ENCODE data around the gene BSND.

The BSND gene

DNA sequence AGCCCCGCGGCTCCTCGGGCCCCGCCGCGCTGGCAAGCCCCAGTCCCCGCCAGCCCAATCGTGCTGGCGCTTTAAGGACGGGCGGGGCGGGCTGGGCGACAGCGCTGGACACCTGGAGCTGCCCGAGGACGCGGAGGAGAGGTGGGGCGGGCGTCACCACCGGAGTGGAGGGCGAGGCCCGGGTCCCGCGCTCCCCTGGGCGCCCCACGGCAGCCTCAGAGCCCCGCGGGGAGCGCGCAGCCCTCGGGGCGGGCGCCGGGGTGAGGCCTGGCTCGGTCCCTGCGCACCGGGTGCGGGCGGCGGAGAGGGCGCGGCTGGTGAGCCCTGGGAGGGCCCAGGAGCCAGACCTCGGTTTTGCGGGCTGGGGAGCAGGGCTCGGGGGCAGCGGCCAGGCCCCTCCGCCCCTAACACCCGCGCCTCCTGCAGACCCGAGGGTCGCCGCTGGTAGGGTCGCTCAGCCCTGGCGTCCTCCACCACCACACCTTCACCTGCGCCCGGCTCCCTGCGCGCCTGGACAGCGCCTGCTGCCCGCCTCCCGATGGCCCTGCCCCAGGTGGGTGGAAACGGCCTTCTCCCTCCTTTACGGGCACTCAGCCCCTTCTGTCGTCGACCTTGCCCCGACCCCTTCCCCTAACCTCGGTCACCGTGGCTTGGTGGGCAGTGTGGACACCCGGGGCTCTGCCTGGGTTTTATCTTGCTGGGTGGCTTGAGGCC, 18.0 kb upstream of the BSND start, which contains the start of gene TMEM61:
Gene TMEM61, plus strand, starts transcription at position 101 of the 714 bp plus-strand sequence. Its CDS starts 438 bp downstream, at position 539.
- TF ChIP-seq, protein P1, sequence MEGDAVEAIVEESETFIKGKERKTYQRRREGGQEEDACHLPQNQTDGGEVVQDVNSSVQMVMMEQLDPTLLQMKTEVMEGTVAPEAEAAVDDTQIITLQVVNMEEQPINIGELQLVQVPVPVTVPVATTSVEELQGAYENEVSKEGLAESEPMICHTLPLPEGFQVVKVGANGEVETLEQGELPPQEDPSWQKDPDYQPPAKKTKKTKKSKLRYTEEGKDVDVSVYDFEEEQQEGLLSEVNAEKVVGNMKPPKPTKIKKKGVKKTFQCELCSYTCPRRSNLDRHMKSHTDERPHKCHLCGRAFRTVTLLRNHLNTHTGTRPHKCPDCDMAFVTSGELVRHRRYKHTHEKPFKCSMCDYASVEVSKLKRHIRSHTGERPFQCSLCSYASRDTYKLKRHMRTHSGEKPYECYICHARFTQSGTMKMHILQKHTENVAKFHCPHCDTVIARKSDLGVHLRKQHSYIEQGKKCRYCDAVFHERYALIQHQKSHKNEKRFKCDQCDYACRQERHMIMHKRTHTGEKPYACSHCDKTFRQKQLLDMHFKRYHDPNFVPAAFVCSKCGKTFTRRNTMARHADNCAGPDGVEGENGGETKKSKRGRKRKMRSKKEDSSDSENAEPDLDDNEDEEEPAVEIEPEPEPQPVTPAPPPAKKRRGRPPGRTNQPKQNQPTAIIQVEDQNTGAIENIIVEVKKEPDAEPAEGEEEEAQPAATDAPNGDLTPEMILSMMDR (IDR thresholded peaks at IDR 0.05; ENCODE audit: low read depth, low read length, missing control alignments), result no peak
- H3K4me3 ChIP-seq (ENCODE audit: low read depth, low read length), result no peak within 1 kb of the TSS
- no peak for DNase-seq (ENCODE audit: low read depth)

DNA sequence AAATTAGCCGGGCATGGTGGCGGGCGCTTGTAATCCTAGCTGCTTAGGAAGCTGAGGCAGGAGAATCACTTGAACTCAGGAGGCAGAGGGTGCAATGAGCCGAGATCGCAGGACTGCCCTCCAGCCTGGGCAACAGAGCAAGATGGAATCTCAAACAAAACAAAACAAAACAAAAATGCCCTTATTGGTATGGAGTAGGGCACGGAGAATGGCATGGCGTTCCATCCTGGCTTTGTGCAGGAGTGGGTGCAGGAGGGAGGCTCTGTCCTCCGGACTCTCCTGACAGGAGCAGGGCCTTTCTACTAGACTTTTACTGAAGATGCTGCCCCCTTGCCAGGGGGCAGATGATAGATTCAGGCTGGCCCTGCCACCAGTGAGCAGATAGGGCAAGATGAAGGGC, 17.3 kb upstream of the BSND start:
- no peak overlapping the region for H3K4me3 ChIP-seq (ENCODE audit: low read depth, low read length)
- TF ChIP-seq, protein P1 (IDR thresholded peaks at IDR 0.05; ENCODE audit: low read depth, low read length, missing control alignments), result no peak
- DNase-seq (ENCODE audit: low read depth), result no peak

DNA sequence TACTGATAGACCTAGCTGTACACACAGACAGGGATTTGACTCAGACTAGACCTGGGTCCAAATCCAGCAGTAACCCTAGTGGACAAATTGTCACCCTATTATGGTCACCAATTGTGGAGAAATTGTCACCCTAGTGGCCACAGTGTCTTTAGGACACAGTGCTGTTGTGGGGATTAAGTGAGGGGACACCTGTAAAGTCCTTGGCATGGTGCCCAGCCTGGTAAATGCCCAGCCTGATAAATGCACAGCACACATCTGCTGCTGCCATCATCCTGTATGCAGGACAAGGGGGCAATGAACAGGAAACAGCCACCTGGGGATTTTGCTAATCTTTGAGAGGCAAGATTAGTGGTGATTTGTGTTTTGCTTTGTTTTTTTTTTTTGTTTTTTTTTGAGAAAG, 16.0 kb upstream of the BSND start:
- no peak for DNase-seq (ENCODE audit: low read depth)
- no peak overlapping the region for H3K4me3 ChIP-seq (ENCODE audit: low read depth, low read length)
- TF ChIP-seq, protein P1 (IDR thresholded peaks at IDR 0.05; ENCODE audit: low read depth, low read length, missing control alignments), result no peak

DNA sequence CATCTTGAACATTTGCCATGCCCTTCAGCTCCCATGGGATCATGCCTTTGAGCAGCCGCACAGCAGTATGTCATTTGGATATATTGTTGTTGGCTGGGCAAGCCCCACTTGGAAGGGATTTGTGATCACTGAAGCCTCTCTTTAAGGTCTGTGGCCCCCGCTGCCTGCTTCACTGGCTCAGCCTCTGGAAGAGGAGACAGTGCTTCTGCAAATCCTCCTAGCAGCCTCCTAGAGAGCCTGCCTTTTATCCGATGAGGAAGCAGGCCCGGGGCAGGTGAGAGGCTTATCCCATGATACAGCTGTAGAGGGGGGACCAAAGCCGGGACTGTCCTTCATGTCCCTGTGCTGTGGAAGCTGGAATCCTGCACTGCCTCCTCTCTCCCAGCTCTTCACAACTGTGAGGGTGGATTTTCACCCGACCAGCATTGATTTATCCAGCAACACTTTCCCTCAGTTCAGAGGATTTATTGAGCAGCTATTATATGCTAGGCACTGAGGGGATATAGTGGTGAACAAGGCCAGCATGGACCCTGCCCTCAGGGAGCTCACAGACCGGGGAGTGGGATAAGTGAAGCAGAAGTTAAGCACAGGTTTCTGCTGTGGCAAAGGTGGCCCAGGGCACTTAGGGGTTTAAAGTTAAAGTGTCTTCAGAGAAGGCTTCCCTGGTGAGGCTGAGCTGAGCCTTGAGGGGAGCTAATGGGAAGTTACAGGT, 14.4 kb upstream of the BSND start:
- TF ChIP-seq, protein P1 (IDR thresholded peaks at IDR 0.05; ENCODE audit: low read depth, low read length, missing control alignments), result no peak
- no peak for DNase-seq (ENCODE audit: low read depth)
- H3K4me3 ChIP-seq (ENCODE audit: low read depth, low read length), result no peak overlapping the region

DNA sequence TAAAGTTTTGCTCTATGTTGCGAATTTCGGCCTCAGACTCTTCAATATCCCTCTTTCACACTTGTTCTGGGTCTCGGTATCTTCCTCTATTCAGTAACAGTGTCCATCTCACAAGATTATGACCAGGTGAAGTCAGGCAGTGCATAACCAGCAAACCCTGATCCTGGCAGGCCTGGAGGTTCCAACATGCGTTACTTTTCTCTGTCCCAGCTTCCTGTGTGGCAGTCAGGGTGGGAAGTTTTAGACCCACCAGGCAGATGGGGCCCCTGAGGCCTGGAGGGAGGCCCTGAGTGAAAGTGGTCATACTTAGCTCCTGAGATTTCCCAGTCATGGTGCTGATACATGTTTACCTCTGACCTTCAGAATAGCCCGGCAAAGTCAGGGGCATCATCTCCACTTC, 13.2 kb upstream of the BSND start:
- no peak for DNase-seq (ENCODE audit: low read depth)
- H3K4me3 ChIP-seq (ENCODE audit: low read depth, low read length), result no peak overlapping the region
- TF ChIP-seq, protein P1 (IDR thresholded peaks at IDR 0.05; ENCODE audit: low read depth, low read length, missing control alignments), result no peak

DNA sequence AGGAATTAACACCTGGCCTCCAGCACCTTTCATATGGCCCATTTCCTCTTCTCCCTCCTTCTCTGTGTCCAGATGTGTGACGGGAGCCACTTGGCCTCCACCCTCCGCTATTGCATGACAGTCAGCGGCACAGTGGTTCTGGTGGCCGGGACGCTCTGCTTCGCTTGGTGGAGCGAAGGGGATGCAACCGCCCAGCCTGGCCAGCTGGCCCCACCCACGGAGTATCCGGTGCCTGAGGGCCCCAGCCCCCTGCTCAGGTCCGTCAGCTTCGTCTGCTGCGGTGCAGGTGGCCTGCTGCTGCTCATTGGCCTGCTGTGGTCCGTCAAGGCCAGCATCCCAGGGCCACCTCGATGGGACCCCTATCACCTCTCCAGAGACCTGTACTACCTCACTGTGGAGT, 12.7 kb upstream of the BSND start:
- TF ChIP-seq, protein P1 (IDR thresholded peaks at IDR 0.05; ENCODE audit: low read depth, low read length, missing control alignments), result no peak
- no peak overlapping the region for H3K4me3 ChIP-seq (ENCODE audit: low read depth, low read length)
- DNase-seq (ENCODE audit: low read depth), result no peak
